Activated CD4-positive, alpha-beta T cell treated with anti-CD3 and anti-CD28 coated beads for 36 hours (primary cell): ENCODE measurements around the gene P2RX1. TPM values are rescaled to one million over a fixed set of nuclear protein-coding genes. Genes with fewer than 3 reads are reported as not detected.
"Not testable (repeated sequence)": the region's sequence is repeated elsewhere in the genome, so short reads cannot be mapped to it uniquely, and the experiment has no call there.

Experiments
- ATAC-seq: fragments of 200-7000 bp; cut with Tn5 transposase; one replicate; pipeline ENCODE4 v1.10.0; 2021; ENCODE audit warnings: mild to moderate bottlenecking, moderate library complexity
- CTCF ChIA-PET: fragments of 350-600 bp; sonication (Branson Sonifier 250); formaldehyde crosslinking; loops from one replicate; lab custom pipeline; 2021; ENCODE audit warnings: antibody characterized with exemption; lab: Charles Lee
- POLR2A ChIA-PET: fragments of 350-600 bp; sonication (Branson Sonifier 250); formaldehyde crosslinking; loops from one replicate; lab custom pipeline; 2021; ENCODE audit warnings: antibody characterized with exemption, inconsistent platforms; lab: Charles Lee
- DNase-seq: peaks from one replicate; pipeline ENCODE4 v3.0.0-alpha.2; 2020
- H3K27ac Mint-ChIP-seq: one replicate; pipeline ENCODE4 v1.8.0; 2021; ENCODE audit warnings: mixed read lengths
- H3K27me3 Mint-ChIP-seq: one replicate; pipeline ENCODE4 v1.8.0; 2021; ENCODE audit warnings: mixed read lengths
- H3K36me3 Mint-ChIP-seq: one replicate; pipeline ENCODE4 v1.8.0; 2021; ENCODE audit warnings: low read depth, mixed read lengths
- H3K4me1 Mint-ChIP-seq: one replicate; pipeline ENCODE4 v1.8.0; 2021; ENCODE audit warnings: mixed read lengths
- H3K4me3 Mint-ChIP-seq: one replicate; pipeline ENCODE4 v1.8.0; 2021; ENCODE audit warnings: mild to moderate bottlenecking, moderate library complexity, mixed read lengths
- H3K9me3 Mint-ChIP-seq: one replicate; pipeline ENCODE4 v1.8.0; 2021; ENCODE audit warnings: low read depth, mixed read lengths
- intact Hi-C, 2 experiments: fragments of 100-400 bp; cut with DNase I in 1 of 2; cut with micrococcal nuclease in 1 of 2; formaldehyde crosslinking; loops; one replicate each; pipeline versions ENCODE4 v1.14.2 to v1.15.1; 2022 to 2024; cut with DNase I, micrococcal nuclease
- total RNA-seq, 2 experiments: library from RNA; stranded (reverse); gene quantifications; one replicate each; pipeline ENCODE4 v1.2.3, GENCODE V29; 2021

P2RX1 gene
- total RNA-seq, 2 experiments from 2014 or later: 0.72 to 0.89 TPM

DNA sequence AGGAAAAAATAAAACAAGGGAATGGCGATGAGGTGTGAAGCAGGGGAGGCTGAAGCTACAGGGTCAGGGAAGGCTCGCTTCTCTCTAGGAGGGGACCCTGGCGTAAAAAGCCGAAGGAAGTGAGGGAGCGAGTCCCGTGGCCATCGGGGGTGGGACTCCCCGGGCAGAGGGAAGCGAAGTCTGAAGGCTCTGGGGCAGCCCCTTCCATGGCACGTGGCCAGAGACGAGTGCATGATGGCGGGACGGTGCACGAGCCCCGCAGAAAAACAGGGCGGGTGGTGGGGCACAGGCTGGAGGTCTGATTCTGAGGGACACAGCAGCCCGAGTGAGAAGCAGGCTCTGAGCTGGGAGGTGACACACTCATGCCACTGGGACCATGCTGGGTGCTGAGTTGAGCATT, 49.2 kb downstream of the P2RX1 start:
- CTCF ChIA-PET: no interaction called here
- intact Hi-C loops: no loop called here
- Mint-ChIP-seq H3K27ac (no peak overlapping the region), H3K9me3 (no peaks in the 10 kb centered on the region), H3K27me3 (no peaks in the 10 kb centered on the region), H3K4me1 (peaks cover 8% of the 10 kb centered on the region), H3K36me3 (no peaks in the 10 kb centered on the region), H3K4me3 (no peak overlapping the region)
- POLR2A ChIA-PET: no interaction called here
- DNase-seq: no peak
- no peak for ATAC-seq

DNA sequence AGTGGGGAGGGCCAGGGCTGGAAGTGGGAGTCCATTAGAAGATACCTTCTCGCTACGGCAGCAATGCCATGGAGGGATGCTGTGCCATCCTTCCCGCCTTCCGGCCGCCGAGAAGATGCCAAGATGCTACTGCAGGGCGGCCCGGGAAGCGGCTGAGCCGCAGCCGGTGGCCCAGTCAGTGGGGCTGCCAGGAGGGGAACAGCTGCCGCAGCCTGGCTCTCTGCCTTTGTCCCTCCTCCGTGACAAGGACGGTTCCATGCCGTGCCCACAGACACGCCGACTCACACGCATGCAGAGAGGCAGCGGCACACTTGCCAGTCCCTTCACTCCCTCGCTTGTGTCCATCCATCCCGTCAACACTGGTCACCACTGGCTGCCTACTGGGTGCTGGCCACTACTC, 50.0 kb downstream of the P2RX1 start:
- Mint-ChIP-seq H3K4me3 (no peak overlapping the region), H3K9me3 (no peaks in the 10 kb centered on the region), H3K4me1 (peaks cover 5% of the 10 kb centered on the region), H3K27ac (no peak overlapping the region), H3K36me3 (peaks cover 2% of the 10 kb centered on the region), H3K27me3 (no peaks in the 10 kb centered on the region)
- ATAC-seq: no peak
- ChIA-PET CTCF (no interaction called here), POLR2A (no interaction called here)
- no peak for DNase-seq
- intact Hi-C loops: no loop called here

DNA sequence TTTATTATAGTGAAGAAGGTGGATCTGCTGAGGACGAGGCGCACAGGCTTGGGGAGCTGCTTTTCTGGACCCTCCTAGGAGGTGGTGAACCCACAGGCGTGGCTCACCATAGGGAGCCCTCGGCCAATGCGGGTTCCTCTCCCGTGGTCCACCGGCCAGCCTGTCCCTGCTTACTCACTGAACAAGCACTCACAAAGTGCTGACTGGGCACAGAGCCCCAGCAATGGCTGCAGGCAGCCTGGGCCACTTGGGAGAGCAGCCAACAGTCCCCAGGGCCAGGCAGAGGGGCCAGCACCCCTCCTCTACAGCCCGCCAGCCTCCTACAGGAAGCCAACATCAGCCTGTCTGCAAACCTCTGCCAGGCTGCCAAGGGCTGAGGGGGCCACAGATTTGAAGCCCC, 51.1 kb downstream of the P2RX1 start:
- Mint-ChIP-seq H3K4me1 (no peaks in the 10 kb centered on the region), H3K4me3 (no peak overlapping the region), H3K27ac (no peak overlapping the region), H3K36me3 (peaks cover 2% of the 10 kb centered on the region), H3K9me3 (no peaks in the 10 kb centered on the region), H3K27me3 (no peaks in the 10 kb centered on the region)
- DNase-seq: no peak
- CTCF ChIA-PET: interaction anchor here (1.1 to 2.0 kb wide), 2 partner anchors 19 to 270 kb away, joined by 3 to 16 read pairs; partner anchors contain the start of gene NCBP3
- no peak for ATAC-seq
- intact Hi-C loops: no loop called here
- POLR2A ChIA-PET: no interaction called here

DNA sequence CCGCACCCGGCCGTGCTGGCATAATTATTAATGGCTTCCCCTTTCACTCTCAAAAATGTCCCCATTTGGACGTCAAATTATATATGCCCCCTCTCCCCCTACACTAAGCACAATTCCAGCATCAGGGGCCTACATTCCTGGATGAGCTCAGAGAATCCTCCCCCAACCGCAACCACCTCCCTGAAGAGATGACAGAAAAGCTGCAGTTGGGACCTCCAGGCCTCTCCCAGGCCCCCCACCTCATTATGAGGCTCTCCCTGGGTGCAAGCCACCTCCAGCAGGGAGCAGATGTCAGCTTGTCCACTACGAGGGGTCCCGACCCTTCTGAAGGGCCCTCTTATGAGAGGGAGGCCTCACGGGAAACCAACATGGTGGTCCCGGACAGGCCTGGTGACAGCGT, 51.7 kb downstream of the P2RX1 start:
- Mint-ChIP-seq H3K27me3 (no peaks in the 10 kb centered on the region), H3K4me3 (no peak overlapping the region), H3K9me3 (no peaks in the 10 kb centered on the region), H3K4me1 (no peaks in the 10 kb centered on the region), H3K36me3 (peaks cover 2% of the 10 kb centered on the region), H3K27ac (no peak overlapping the region)
- POLR2A ChIA-PET: no interaction called here
- CTCF ChIA-PET: interaction anchor here (1.0 to 2.0 kb wide), 3 partner anchors 19 to 271 kb away, joined by 3 to 16 read pairs (median 3); partner anchors contain the start of gene NCBP3
- DNase-seq (no peak), ATAC-seq (no peak)
- intact Hi-C loops: loop anchor here (5.0 kb wide), 3 partner anchors 43 to 213 kb away; no protein-coding TSS in a partner anchor

DNA sequence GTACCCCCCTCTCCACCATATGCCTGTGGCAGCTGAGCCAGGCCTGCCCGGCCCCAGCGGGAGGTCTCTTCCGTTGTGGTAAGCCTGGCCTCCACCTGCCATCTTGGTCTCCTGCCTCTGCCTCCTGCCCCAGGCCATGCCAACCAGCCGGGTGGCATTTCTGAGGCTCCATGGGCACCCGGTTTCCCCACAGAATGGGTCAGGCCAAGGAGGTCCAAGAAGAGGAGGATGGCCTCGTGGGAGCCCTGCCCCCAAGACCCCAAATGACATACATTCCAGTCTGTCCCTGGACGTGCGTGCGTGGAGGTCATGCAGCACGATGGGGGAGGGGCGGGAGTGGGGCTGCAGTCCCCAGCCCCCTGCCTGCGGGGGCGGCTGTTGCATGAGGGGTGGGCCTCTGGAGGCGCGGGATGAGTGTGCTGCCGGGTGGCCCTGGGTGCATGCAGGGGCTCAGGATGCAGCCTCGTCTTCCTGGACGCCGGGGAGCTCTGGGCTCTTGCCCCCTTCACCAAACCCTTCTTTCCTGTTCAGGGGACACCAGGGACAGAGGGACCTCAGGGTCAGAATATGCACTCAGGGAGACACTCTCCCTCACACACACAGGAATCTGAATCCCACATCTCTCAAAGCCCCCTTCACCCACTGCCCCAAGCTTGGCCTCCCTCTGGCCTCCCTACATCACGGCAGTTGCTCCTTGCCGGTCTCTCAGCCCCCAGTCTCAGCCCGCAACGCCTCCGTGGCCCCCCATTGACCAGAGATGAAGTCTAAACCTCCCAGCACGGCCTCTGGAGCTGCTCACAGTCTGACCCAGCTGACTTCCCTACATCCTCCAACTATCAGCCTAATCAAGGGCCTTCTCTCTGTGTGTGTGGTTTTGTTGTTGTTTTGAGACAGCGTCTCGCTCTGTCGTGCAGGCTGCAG, 54.2 kb downstream of the P2RX1 start:
- Mint-ChIP-seq H3K4me1 (no peaks in the 10 kb centered on the region), H3K27ac (no peak overlapping the region), H3K36me3 (peaks cover 2% of the 10 kb centered on the region), H3K9me3 (no peaks in the 10 kb centered on the region), H3K4me3 (no peak overlapping the region), H3K27me3 (no peaks in the 10 kb centered on the region)
- ATAC-seq: no peak
- POLR2A ChIA-PET: no interaction called here
- CTCF ChIA-PET: interaction anchor here (0.5 to 1.3 kb wide), 6 partner anchors 17 to 166 kb away, joined by 3 to 6 read pairs (median 3); no protein-coding TSS in a partner anchor
- intact Hi-C loops: loop anchor here (2.0 to 5.0 kb wide), 5 partner anchors 45 to 215 kb away; no protein-coding TSS in a partner anchor
- no peak for DNase-seq

DNA sequence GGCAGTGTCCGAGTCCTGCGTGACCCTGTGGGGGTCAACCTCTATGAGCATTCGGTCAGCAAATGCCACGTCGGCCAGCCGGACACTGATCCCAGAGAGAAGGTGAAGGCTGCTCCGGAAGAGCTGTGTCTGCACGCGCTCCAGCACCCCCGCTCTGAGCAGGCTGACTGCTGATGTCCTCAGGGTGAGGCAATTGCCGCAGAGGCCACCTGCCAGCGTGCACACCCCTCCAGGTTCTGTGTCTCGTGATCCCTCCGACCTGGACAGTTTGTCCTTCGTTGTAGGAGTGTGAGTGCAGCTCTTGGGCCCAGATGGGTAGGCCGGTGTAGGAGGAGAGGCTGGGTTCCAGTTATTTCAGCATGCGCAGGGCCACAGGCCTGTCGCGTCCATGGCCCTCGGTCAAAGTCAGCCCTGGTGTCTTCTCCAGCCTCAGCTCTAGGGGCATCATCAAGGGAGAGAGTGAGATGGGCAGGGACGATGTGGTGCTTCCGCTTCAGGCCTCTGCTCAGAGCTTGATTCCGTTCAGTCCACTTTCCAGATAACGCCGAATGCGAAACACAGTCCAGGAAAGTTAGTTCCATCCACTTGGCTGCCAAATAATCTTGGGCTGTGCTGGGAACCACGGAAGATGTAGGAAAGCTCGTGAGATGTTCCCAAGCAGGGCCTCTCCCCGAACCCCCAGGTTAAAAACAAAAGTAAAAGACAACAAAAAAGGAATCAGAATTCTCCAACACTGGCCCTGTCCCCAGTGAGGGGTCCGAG, 55.1 kb downstream of the P2RX1 start:
- intact Hi-C loops: loop anchor here (5.0 kb wide), 3 partner anchors 46 to 216 kb away; no protein-coding TSS in a partner anchor
- no peaks in the 10 kb centered on the region for H3K4me1 Mint-ChIP-seq
- no peak for DNase-seq
- H3K4me3 Mint-ChIP-seq: no peak overlapping the region
- CTCF ChIA-PET: interaction anchor here (0.6 to 1.3 kb wide), 6 partner anchors 8 to 150 kb away, joined by 3 to 6 read pairs (median 3); no protein-coding TSS in a partner anchor
- no peaks in the 10 kb centered on the region for H3K27me3 Mint-ChIP-seq
- H3K9me3 Mint-ChIP-seq: no peaks in the 10 kb centered on the region
- ATAC-seq: no peak
- no peak overlapping the region for H3K27ac Mint-ChIP-seq
- H3K36me3 Mint-ChIP-seq: peaks cover 2% of the 10 kb centered on the region
- POLR2A ChIA-PET: no interaction called here

DNA sequence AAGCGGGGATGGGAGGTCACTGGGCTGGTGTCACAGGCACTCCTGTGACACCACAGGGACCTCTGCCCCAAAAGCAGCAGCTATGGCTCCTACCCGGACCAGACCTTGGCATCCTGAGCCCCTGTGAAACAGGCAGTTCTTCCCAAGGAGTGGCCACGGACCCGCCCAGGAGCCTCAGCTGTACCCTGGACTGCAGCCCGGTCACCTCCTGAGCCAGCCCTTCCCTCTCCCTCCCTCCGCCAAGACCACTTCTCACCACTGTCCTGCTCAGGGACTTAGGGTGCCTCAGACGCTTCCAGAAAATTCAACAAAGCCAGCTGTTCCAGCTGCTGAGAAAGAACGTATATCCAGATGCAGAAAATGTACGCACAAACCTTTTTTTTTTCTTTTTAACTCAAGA, 56.3 kb downstream of the P2RX1 start:
- Mint-ChIP-seq H3K27ac (no peak overlapping the region), H3K9me3 (no peaks in the 10 kb centered on the region), H3K27me3 (no peaks in the 10 kb centered on the region), H3K4me1 (no peaks in the 10 kb centered on the region), H3K36me3 (peaks cover 2% of the 10 kb centered on the region), H3K4me3 (no peak overlapping the region)
- intact Hi-C loops: loop anchor here (5.0 kb wide), 3 partner anchors 47 to 217 kb away; no protein-coding TSS in a partner anchor
- DNase-seq: no peak
- CTCF ChIA-PET: interaction anchor here (0.6 to 1.1 kb wide), 4 partner anchors 15 to 139 kb away, joined by 3 to 4 read pairs (median 3); no protein-coding TSS in a partner anchor
- no peak for ATAC-seq
- POLR2A ChIA-PET: no interaction called here

DNA sequence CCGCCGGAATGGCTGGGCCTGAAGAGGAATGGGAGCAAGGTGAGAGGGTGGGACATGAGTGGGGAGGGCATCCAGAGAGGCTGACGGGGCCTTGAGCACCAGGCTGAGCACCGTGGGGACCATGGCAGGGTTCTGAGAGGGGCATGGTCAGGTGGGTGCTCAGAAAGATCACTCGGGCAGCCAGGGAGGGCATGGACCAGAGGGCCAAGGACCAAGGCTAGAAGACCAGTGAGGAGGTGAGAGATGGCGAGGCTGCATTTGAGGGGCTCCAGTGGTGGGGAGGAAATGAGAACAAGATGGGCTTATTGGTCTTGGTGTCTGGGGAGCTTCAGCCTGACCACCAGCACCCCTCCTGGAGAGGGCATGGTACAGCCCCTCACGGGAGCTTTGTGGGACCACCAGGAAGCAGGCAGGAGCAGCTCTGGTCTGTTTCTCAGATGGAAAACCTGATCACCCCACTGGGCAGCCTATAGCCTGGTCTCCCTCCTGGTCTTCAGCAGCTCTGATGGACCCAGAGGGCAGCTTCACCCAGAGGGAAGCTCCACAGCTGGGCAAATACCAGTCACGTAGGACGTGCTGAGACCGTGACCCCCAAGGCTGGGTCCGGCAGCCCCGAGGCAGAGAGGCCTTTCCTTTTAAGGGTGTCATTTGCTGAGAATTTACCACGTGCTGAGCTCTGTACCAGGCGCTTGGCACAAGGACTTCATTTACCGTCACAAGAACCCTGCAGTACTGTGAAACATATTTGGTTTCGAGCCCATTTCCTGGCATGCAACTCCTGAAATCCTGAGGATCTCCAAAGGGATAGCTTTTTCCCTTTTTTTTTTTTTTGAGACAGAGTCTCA, 58.8 kb downstream of the P2RX1 start:
- H3K36me3 Mint-ChIP-seq: peaks cover 2% of the 10 kb centered on the region
- no peak for ATAC-seq
- intact Hi-C loops: no loop called here
- H3K27ac Mint-ChIP-seq: no peak overlapping the region
- no peak for DNase-seq
- no peak overlapping the region for H3K4me3 Mint-ChIP-seq
- POLR2A ChIA-PET: no interaction called here
- H3K27me3 Mint-ChIP-seq: peaks cover 2% of the 10 kb centered on the region
- H3K9me3 Mint-ChIP-seq: no peaks in the 10 kb centered on the region
- no peaks in the 10 kb centered on the region for H3K4me1 Mint-ChIP-seq
- CTCF ChIA-PET: interaction anchor here (0.5 to 1.8 kb wide), 5 partner anchors 11 to 1031 kb away, joined by 3 to 6 read pairs (median 3); partner anchors contain the start of gene NCBP3

DNA sequence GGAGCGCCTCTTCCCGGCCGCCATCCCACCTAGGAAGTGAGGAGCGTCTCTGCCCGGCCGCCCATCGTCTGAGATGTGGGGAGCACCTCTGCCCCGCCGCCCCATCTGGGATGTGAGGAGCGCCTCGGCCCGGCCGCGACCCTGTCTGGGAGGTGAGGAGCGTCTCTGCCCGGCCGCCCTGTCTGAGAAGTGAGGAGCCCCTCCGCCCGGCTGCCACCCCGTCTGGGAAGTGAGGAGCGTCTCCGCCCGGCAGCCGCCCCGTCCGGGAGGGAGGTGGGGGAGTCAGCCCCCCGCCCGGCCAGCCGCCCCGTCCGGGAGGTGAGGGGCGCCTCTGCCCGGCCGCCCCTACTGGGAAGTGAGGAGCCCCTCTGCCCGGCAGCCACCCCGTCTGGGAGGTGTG, 62.1 kb downstream of the P2RX1 start:
- H3K4me3 Mint-ChIP-seq, intact Hi-C loops, H3K4me1 Mint-ChIP-seq, H3K27ac Mint-ChIP-seq, DNase-seq, H3K36me3 Mint-ChIP-seq, H3K27me3 Mint-ChIP-seq, H3K9me3 Mint-ChIP-seq, CTCF ChIA-PET, ATAC-seq, POLR2A ChIA-PET: not testable (repeated sequence)

DNA sequence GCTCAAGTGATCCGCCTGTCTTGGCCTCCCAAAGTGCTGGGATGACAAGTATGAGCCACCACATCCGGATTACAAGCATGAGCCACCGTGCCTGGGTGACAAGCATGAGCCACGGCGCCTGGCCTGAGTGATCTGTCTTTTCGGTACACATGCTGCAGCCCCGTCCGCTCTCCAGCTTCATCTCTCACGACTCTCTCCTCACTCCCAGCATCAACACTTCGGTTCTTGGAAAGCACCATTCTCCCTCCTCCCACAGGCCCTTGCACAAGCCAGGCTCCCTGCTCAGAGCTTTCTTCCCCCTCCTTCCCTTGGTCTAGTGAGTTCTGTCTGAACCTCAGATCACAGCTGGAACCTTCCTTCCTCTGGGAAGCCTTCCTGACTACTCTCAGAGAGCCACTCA, 63.7 kb downstream of the P2RX1 start:
- Mint-ChIP-seq H3K27ac (no peak overlapping the region), H3K4me1 (no peaks in the 10 kb centered on the region), H3K36me3 (no peaks in the 10 kb centered on the region), H3K27me3 (peaks cover 5% of the 10 kb centered on the region), H3K9me3 (no peaks in the 10 kb centered on the region), H3K4me3 (no peak overlapping the region)
- ChIA-PET POLR2A (no interaction called here), CTCF (interaction anchor here (0.5 to 0.6 kb wide), 2 partner anchors 8 to 568 kb away, joined by 3 read pairs; no protein-coding TSS in a partner anchor)
- ATAC-seq (no peak), DNase-seq (no peak)
- intact Hi-C loops: no loop called here
